Suprapubic skin (tissue), 4 donors: ENCODE data around the gene TRIM65. TPM values are rescaled to one million over a fixed set of nuclear protein-coding genes. Genes with fewer than 3 reads are reported as not detected.

Experiments used
- DNase-seq, 2 donors: peaks; one replicate each; pipeline ENCODE4 v3.0.0-alpha.2; 2019; ENCODE audit warnings: low spot score in 2 of 2
- H3K27ac ChIP-seq: fragments of 200-600 bp; sonication (generic); one replicate; pipeline ENCODE4 v1.5.1; 2019
- H3K27me3 ChIP-seq: fragments of 200-600 bp; sonication (generic); one replicate; pipeline ENCODE4 v1.5.1; 2019
- H3K36me3 ChIP-seq: fragments of 200-600 bp; sonication (generic); one replicate; pipeline ENCODE4 v1.5.1; 2019
- H3K4me1 ChIP-seq: fragments of 200-600 bp; sonication (generic); one replicate; pipeline ENCODE4 v1.5.1; 2019
- H3K4me3 ChIP-seq: fragments of 200-600 bp; sonication (generic); one replicate; pipeline ENCODE4 v1.5.1; 2019; ENCODE audit warnings: mild to moderate bottlenecking
- H3K9me3 ChIP-seq: fragments of 200-600 bp; sonication (generic); one replicate; pipeline ENCODE4 v1.5.1; 2019
- EP300 ChIP-seq: sonication (generic); formaldehyde crosslinking; IDR thresholded peaks from one replicate; pipeline ENCODE4 v1.6.1; 2017; ENCODE audit warnings: antibody characterized with exemption
- POLR2A ChIP-seq, 2 donors: fragments of 450-650 bp; IDR thresholded peaks; one replicate each; pipeline ENCODE4 v1.6.1; 2017; ENCODE audit warnings: antibody characterized with exemption in 2 of 2, mild to moderate bottlenecking in 2 of 2, moderate library complexity in 2 of 2
- POLR2AphosphoS5 ChIP-seq, 3 donors: sonication (generic); formaldehyde crosslinking; IDR thresholded peaks; one replicate each; pipeline ENCODE4 v1.6.1; 2017; ENCODE audit warnings: antibody characterized with exemption in 3 of 3
- WGBS: methylation state at CpG from one replicate; pipeline ENCODE4 v1.1.5; 2018; 5-methylcytosine and 5-hydroxymethylcytosine counted together
- total RNA-seq, 4 donors: library from RNA; depleted of rRNA; stranded (reverse); fragments of >200 nt; gene quantifications; one replicate each; pipeline ENCODE4 v1.1.0, GENCODE V29; 2016
- TF ChIP-seq, protein P1 (sequence below), 2 donors: fragments of 200-600 bp in 1 of 2; fragments of 450-650 bp in 1 of 2; sonication (generic) in 1 of 2; IDR thresholded peaks; one replicate each; pipeline ENCODE4 v1.5.1; 2016 to 2019; ENCODE audit warnings: antibody characterized with exemption in 2 of 2, mild to moderate bottlenecking in 1 of 2, moderate library complexity in 1 of 2

TRIM65 gene
- total RNA-seq, 4 donors from 2014 or later = 22.5 to 44.6 (median 32.1) TPM

- peak in 1 of 2 donors; percentile 71 for DNase-seq
- H3K27me3 ChIP-seq = no peaks in the 10 kb centered on the region
- no peak overlapping the region for H3K4me3 ChIP-seq
- H3K9me3 ChIP-seq = no peaks in the 10 kb centered on the region
- TF ChIP-seq POLR2A (IDR thresholded peaks at IDR 0.05) (no peak), POLR2AphosphoS5 (IDR thresholded peaks at IDR 0.05) (no peak), EP300 (no peak)
- TF ChIP-seq, protein P1, sequence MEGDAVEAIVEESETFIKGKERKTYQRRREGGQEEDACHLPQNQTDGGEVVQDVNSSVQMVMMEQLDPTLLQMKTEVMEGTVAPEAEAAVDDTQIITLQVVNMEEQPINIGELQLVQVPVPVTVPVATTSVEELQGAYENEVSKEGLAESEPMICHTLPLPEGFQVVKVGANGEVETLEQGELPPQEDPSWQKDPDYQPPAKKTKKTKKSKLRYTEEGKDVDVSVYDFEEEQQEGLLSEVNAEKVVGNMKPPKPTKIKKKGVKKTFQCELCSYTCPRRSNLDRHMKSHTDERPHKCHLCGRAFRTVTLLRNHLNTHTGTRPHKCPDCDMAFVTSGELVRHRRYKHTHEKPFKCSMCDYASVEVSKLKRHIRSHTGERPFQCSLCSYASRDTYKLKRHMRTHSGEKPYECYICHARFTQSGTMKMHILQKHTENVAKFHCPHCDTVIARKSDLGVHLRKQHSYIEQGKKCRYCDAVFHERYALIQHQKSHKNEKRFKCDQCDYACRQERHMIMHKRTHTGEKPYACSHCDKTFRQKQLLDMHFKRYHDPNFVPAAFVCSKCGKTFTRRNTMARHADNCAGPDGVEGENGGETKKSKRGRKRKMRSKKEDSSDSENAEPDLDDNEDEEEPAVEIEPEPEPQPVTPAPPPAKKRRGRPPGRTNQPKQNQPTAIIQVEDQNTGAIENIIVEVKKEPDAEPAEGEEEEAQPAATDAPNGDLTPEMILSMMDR (IDR thresholded peaks at IDR 0.05) = no peak
- peaks cover 56% of the 10 kb centered on the region for H3K4me1 ChIP-seq
- peaks cover 49% of the 10 kb centered on the region for H3K36me3 ChIP-seq
- H3K27ac ChIP-seq = peak overlapping the region; percentile 86
- 75% methylated on average over 18 of the region's 22 CpGs for WGBS
These were observed 50.6 kb downstream of the TRIM65 start for GRCh38 chr17:75845933-75846691.

- WGBS = 12% methylated on average over 16 of the region's 21 CpGs
- Histone ChIP-seq H3K4me3 (peak overlapping the region; percentile 14), H3K27me3 (no peaks in the 10 kb centered on the region), H3K27ac (peak overlapping the region; percentile 86), H3K9me3 (no peaks in the 10 kb centered on the region), H3K36me3 (peaks cover 43% of the 10 kb centered on the region), H3K4me1 (peaks cover 56% of the 10 kb centered on the region)
- TF ChIP-seq, protein P1 (IDR thresholded peaks at IDR 0.05) = peak; percentile 85 to 97
- TF ChIP-seq POLR2AphosphoS5 (IDR thresholded peaks at IDR 0.05) = peak in 1 of 3 donors; percentile 40
- no peak for TF ChIP-seq POLR2A (IDR thresholded peaks at IDR 0.05)
- DNase-seq = peak; percentile 93
These were observed 51.6 kb downstream of the TRIM65 start for GRCh38 chr17:75845058-75845711.

DNA sequence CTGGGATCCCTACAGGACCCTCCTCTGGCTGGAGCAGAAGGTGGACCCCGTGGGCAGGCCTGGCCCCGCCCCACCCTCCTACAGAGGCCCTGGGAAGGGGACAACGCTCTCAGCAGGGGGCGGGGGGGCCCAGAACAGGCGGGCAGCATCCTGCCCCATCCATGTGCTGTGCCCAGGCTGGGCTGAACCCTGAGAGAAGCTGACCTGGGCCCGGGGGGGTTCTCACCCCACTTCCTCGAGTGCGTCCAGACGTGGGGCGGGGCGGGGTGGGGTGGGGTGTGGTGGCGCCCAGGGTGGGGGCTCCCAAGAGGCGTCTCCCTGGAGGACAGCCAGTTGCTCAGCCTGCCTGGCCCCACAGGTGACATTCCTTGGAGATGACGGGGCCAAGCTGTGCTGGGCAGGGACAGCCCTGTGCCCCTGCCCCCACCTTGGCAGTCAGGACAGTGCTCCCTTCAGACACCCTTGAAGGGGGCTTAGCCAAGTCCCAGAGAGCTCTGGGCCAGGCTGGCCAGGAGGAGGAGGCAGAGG lies 52.2 kb downstream of the TRIM65 start:
- peak overlapping the region; percentile 86 for H3K27ac ChIP-seq
- no peaks in the 10 kb centered on the region for H3K27me3 ChIP-seq
- peak in 1 of 2 donors; percentile 82 for DNase-seq
- WGBS = no CpG with 5 or more reads among the region's 14 CpGs
- no peak for TF ChIP-seq POLR2AphosphoS5 (IDR thresholded peaks at IDR 0.05)
- TF ChIP-seq, protein P1 (IDR thresholded peaks at IDR 0.05) = no peak
- TF ChIP-seq EP300 = no peak
- TF ChIP-seq POLR2A (IDR thresholded peaks at IDR 0.05) = no peak
- H3K4me1 ChIP-seq = peaks cover 52% of the 10 kb centered on the region
- no peaks in the 10 kb centered on the region for H3K9me3 ChIP-seq
- H3K4me3 ChIP-seq = peak overlapping the region; percentile 37
- H3K36me3 ChIP-seq = peaks cover 43% of the 10 kb centered on the region

- no peak for TF ChIP-seq EP300
- TF ChIP-seq POLR2A (IDR thresholded peaks at IDR 0.05) = no peak
- TF ChIP-seq POLR2AphosphoS5 (IDR thresholded peaks at IDR 0.05) = no peak
- TF ChIP-seq, protein P1 (IDR thresholded peaks at IDR 0.05) = no peak
- Histone ChIP-seq H3K27ac (peak within 1 kb of the TSS; percentile 86), H3K4me1 (peaks cover 45% of the 10 kb centered on the region), H3K27me3 (no peaks in the 10 kb centered on the region), H3K9me3 (no peaks in the 10 kb centered on the region), H3K36me3 (peaks cover 36% of the 10 kb centered on the region), H3K4me3 (peak within 1 kb of the TSS; percentile 37)
- WGBS = 56% methylated on average over 4 of the region's 35 CpGs
- DNase-seq = peak in 1 of 2 donors; percentile 82
These were observed 52.9 kb downstream of the TRIM65 start, which contains the start of gene UNC13D for GRCh38 chr17:75843577-75844529. TSS of gene UNC13D (minus strand) at chr17:75844404. CDS start at chr17:75844337, 67 bp downstream.
